IPS-18c (cell line): ENCODE results near the gene ABTB2.
A peak's percentile ranks its signal among the peaks of the same experiment; 100 is the strongest.

Experiments used
- H3K4me3 ChIP-seq: 2 replicates; pipeline ENCODE4 v1.7.0; 2013; ENCODE audit warnings: low read depth, mild to moderate bottlenecking, low read length, moderate library complexity; ENCODE audit not compliant: insufficient read depth
- H3K9me3 ChIP-seq: one replicate; pipeline ENCODE4 v1.6.1; 2013; ENCODE audit warnings: mild to moderate bottlenecking, low read length, moderate library complexity; ENCODE audit not compliant: control insufficient read depth, insufficient read depth

ABTB2 gene

GRCh38 chr11:34373727-34374126 is 15.9 kb upstream of the ABTB2 start:
- Histone ChIP-seq H3K9me3 (peaks cover 15% of the 10 kb centered on the region), H3K4me3 (no peak overlapping the region)

GRCh38 chr11:34366522-34366921 is 8.7 kb upstream of the ABTB2 start:
- H3K9me3 ChIP-seq = no peaks in the 10 kb centered on the region
- H3K4me3 ChIP-seq = no peak overlapping the region

- Histone ChIP-seq H3K9me3 (no peaks in the 10 kb centered on the region), H3K4me3 (no peak overlapping the region)
These were observed 6.3 kb upstream of the ABTB2 start for GRCh38 chr11:34364102-34364501.

- no peaks in the 10 kb centered on the region for H3K9me3 ChIP-seq
These were observed 5.7 kb upstream of the ABTB2 start for GRCh38 chr11:34363363-34364084.

GRCh38 chr11:34360046-34360445 is 2.2 kb upstream of the ABTB2 start:
- Histone ChIP-seq H3K4me3 (no peak overlapping the region), H3K9me3 (no peaks in the 10 kb centered on the region)

More at GRCh38 chr11:34363363-34364084, 5.7 kb upstream of the ABTB2 start:
- no peak overlapping the region for H3K4me3 ChIP-seq

- Histone ChIP-seq H3K4me3 (no peak overlapping the region), H3K9me3 (no peaks in the 10 kb centered on the region)
These were observed 1.7 kb upstream of the ABTB2 start for GRCh38 chr11:34359548-34359891.

- no peaks in the 10 kb centered on the region for H3K9me3 ChIP-seq
- H3K4me3 ChIP-seq = peak overlapping the region; percentile 60
These were observed 1.1 kb upstream of the ABTB2 start for GRCh38 chr11:34358728-34359547.

- peak overlapping the region; percentile 60 for H3K4me3 ChIP-seq
- H3K9me3 ChIP-seq = no peaks in the 10 kb centered on the region
These were observed 483 bp upstream of the ABTB2 start for GRCh38 chr11:34358258-34358727.

- Histone ChIP-seq H3K4me3 (peak overlapping the region; percentile 74), H3K9me3 (no peaks in the 10 kb centered on the region)
These were observed 703 bp downstream of the ABTB2 start for GRCh38 chr11:34356913-34357700.

GRCh38 chr11:34356576-34356912 is 1.3 kb downstream of the ABTB2 start:
- H3K4me3 ChIP-seq = peak overlapping the region; percentile 74

GRCh38 chr11:34356130-34356529 is 1.7 kb downstream of the ABTB2 start:
- peak overlapping the region; percentile 74 for H3K4me3 ChIP-seq
- no peaks in the 10 kb centered on the region for H3K9me3 ChIP-seq

More at GRCh38 chr11:34356576-34356912, 1.3 kb downstream of the ABTB2 start:
- H3K9me3 ChIP-seq = no peaks in the 10 kb centered on the region

GRCh38 chr11:34355726-34356125 is 2.1 kb downstream of the ABTB2 start:
- H3K4me3 ChIP-seq = no peak overlapping the region

GRCh38 chr11:34354782-34355181 is 3.0 kb downstream of the ABTB2 start:
- H3K4me3 ChIP-seq = no peak overlapping the region
- no peaks in the 10 kb centered on the region for H3K9me3 ChIP-seq

More at GRCh38 chr11:34355726-34356125, 2.1 kb downstream of the ABTB2 start:
- H3K9me3 ChIP-seq = no peaks in the 10 kb centered on the region

- H3K4me3 ChIP-seq = no peak overlapping the region
- H3K9me3 ChIP-seq = no peaks in the 10 kb centered on the region
These were observed 3.9 kb downstream of the ABTB2 start for GRCh38 chr11:34353881-34354280.

GRCh38 chr11:34351687-34352469 is 5.9 kb downstream of the ABTB2 start:
- Histone ChIP-seq H3K9me3 (no peaks in the 10 kb centered on the region), H3K4me3 (no peak overlapping the region)

GRCh38 chr11:34351051-34351450 is 6.8 kb downstream of the ABTB2 start:
- no peaks in the 10 kb centered on the region for H3K9me3 ChIP-seq
- no peak overlapping the region for H3K4me3 ChIP-seq

- Histone ChIP-seq H3K9me3 (no peaks in the 10 kb centered on the region), H3K4me3 (no peak overlapping the region)
These were observed 7.9 kb downstream of the ABTB2 start for GRCh38 chr11:34349882-34350281.
